Measurements from ENCODE around the gene POC1A. TPM values are rescaled to one million over a fixed set of nuclear protein-coding genes. Genes with fewer than 3 reads are reported as not detected.

POC1A gene
- total RNA-seq: under 1 TPM; 0.22 to 0.39 TPM
- 1.00 TPM for polyA plus RNA-seq (2013, experiment 1 of 2)
- 1.6 TPM for polyA plus RNA-seq (2013, experiment 2 of 2)
- 0 to 40.8 (median 2.0) reads per million in 172 experiments for total RNA-seq

DNA sequence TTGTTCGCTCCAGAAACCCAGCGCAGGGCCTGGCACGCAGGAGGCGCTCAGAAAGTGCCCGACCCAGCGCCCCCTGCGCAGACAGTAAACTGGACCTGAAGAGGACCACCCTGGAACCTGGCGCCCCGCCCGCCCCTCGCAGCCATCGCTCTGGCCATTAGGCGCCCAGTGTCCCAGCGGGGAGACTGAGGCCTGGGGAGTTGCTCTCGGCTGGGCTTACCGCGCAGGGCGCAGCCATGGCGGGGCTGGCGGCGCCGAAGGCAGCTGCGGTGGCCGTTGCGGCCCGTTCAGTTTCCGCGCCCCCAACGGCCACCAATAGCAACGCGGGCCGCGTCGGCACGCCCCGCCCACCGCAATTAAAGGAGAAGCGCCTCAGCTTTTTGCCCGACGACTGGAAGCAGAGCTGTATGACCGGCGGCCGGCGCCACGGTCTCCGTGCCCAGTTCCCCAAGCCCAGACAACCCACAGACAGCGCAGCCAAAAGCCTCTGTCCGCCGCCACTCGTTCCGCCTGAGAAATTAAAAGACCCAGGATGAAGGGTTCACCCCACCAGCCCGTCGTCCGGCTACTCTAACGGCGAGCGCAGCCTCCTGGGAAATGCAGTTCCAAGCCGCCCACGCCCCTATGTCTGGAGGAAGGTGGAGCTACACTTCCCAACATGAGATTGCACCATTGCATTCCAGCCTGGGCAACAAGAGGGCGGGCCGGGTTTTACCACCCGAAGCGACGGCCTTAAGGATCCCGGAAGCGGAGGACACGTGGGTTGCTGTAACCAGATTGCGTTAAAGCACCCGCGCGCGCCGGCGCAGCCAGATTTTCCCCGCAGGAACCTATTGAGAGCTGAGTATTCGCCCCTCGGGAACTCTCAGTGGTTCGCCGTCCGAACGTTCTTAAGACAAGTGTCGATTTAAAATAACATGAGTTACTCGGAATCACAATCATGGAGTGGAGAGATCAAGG is at the start of gene POC1A:
Gene POC1A, minus strand, starts transcription at position 289 of the 960 bp plus-strand sequence. Its CDS starts 51 bp downstream, at position 238.
- H3K27me3 Mint-ChIP-seq: no peaks in the 10 kb centered on the region
- Histone ChIP-seq H3K27me3 (ENCODE audit: control insufficient read depth in 1 of 2, insufficient read depth in 2 of 2, low read length in 2 of 2) (no peaks in the 10 kb centered on the region), H3K36me3 (ENCODE audit: insufficient read depth, low read length) (no peaks in the 10 kb centered on the region), H3K4me1 (ENCODE audit: insufficient read depth, low read length) (peaks cover 17% of the 10 kb centered on the region), H3K4me3 (ENCODE audit: low read length) (peak within 1 kb of the TSS; percentile 87), H3K27ac (ENCODE audit: low read depth in 1 of 2, low read length in 2 of 2) (peak within 1 kb of the TSS; percentile 73 to 74), H3K9me3 (ENCODE audit: control insufficient read depth in 1 of 2, insufficient read depth in 1 of 2, low read length in 2 of 2) (no peaks in the 10 kb centered on the region)
- ATAC-seq (ENCODE audit: poor library complexity) (peak; percentile 87), DNase-seq (peak; percentile 66 to 94 (median 78))
- no peaks in the 10 kb centered on the region for H3K36me3 Mint-ChIP-seq (ENCODE audit: low read depth)
- peaks cover 12% of the 10 kb centered on the region for H3K4me1 Mint-ChIP-seq (ENCODE audit: low read depth)
- peak within 1 kb of the TSS; percentile 99 for H3K4me3 Mint-ChIP-seq
- intact Hi-C loops (cut with DNase I, micrococcal nuclease): loop anchor here (1.0 to 10.0 kb wide), 5 partner anchors 42 to 1787 kb away; partner anchors contain the start of genes NISCH (in 1 of the 2) and RBM15B (in 1 of the 2)
- TF ChIP-seq, protein P1, sequence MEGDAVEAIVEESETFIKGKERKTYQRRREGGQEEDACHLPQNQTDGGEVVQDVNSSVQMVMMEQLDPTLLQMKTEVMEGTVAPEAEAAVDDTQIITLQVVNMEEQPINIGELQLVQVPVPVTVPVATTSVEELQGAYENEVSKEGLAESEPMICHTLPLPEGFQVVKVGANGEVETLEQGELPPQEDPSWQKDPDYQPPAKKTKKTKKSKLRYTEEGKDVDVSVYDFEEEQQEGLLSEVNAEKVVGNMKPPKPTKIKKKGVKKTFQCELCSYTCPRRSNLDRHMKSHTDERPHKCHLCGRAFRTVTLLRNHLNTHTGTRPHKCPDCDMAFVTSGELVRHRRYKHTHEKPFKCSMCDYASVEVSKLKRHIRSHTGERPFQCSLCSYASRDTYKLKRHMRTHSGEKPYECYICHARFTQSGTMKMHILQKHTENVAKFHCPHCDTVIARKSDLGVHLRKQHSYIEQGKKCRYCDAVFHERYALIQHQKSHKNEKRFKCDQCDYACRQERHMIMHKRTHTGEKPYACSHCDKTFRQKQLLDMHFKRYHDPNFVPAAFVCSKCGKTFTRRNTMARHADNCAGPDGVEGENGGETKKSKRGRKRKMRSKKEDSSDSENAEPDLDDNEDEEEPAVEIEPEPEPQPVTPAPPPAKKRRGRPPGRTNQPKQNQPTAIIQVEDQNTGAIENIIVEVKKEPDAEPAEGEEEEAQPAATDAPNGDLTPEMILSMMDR (IDR thresholded peaks at IDR 0.05): peak; percentile 9
- CTCF ChIA-PET: interaction anchor here (0.8 to 1.8 kb wide), 5 partner anchors 31 to 153 kb away, joined by 3 to 6 read pairs (median 3); partner anchors contain the start of gene DUSP7
- POLR2A ChIA-PET: interaction anchor here (0.9 to 1.6 kb wide), 10 partner anchors 43 to 770 kb away, joined by 3 to 34 read pairs (median 4); partner anchors contain the start of genes ALAS1, DUSP7, MANF and PCBP4
- peak within 1 kb of the TSS; percentile 96 for H3K27ac Mint-ChIP-seq
- H3K9me3 Mint-ChIP-seq: no peaks in the 10 kb centered on the region

DNA sequence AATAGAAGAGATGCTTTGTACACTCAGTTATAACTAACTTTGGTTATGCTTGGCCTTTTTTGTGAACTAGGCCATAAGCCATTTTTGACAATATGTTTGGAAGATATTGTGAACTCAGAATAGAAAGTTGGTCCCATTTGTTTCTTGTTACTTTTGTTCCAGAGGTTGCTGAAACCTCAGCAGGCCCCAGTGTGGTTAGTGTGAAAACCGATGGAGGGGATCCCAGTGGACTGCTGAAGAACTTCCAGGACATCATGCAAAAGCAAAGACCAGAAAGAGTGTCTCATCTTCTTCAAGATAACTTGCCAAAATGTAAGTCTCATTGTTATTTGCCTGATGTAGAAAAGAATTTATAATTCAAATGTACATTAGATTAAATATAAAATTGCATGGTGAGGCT is 49.5 kb upstream of the POC1A start:
- Mint-ChIP-seq H3K27me3 (no peaks in the 10 kb centered on the region), H3K4me3 (no peak overlapping the region), H3K4me1 (ENCODE audit: low read depth) (peaks cover 33% of the 10 kb centered on the region), H3K9me3 (no peaks in the 10 kb centered on the region), H3K36me3 (ENCODE audit: low read depth) (peaks cover 94% of the 10 kb centered on the region), H3K27ac (no peak overlapping the region)
- no peaks in the 10 kb centered on the region for H3K9me3 ChIP-seq (ENCODE audit: control insufficient read depth in 1 of 2, insufficient read depth in 1 of 2, low read length in 2 of 2)
- intact Hi-C loops (cut with DNase I, micrococcal nuclease): no loop called here
- H3K4me1 ChIP-seq (ENCODE audit: insufficient read depth, low read length): peaks cover 26% of the 10 kb centered on the region
- ChIA-PET CTCF (no interaction called here), POLR2A (no interaction called here)
- no peaks in the 10 kb centered on the region for H3K27me3 ChIP-seq (ENCODE audit: control insufficient read depth in 1 of 2, insufficient read depth in 2 of 2, low read length in 2 of 2)
- DNase-seq: no peak
- peaks cover 69% of the 10 kb centered on the region for H3K36me3 ChIP-seq (ENCODE audit: insufficient read depth, low read length)
- TF ChIP-seq, protein P1 (IDR thresholded peaks at IDR 0.05): no peak
- ATAC-seq (ENCODE audit: poor library complexity): no peak
- H3K27ac ChIP-seq (ENCODE audit: low read depth in 1 of 2, low read length in 2 of 2): no peak overlapping the region
- H3K4me3 ChIP-seq (ENCODE audit: low read length): no peak overlapping the region

GRCh38 chr3:52202384-52203077 is 48.3 kb upstream of the POC1A start:
- Histone ChIP-seq H3K4me1 (ENCODE audit: insufficient read depth, low read length) (peaks cover 36% of the 10 kb centered on the region), H3K36me3 (ENCODE audit: insufficient read depth, low read length) (peaks cover 57% of the 10 kb centered on the region), H3K27ac (ENCODE audit: low read depth in 1 of 2, low read length in 2 of 2) (no peak overlapping the region), H3K4me3 (ENCODE audit: low read length) (no peak overlapping the region), H3K27me3 (ENCODE audit: control insufficient read depth in 1 of 2, insufficient read depth in 2 of 2, low read length in 2 of 2) (no peaks in the 10 kb centered on the region), H3K9me3 (ENCODE audit: control insufficient read depth in 1 of 2, insufficient read depth in 1 of 2, low read length in 2 of 2) (no peaks in the 10 kb centered on the region)
- Mint-ChIP-seq H3K27me3 (no peaks in the 10 kb centered on the region), H3K4me3 (no peak overlapping the region), H3K9me3 (no peaks in the 10 kb centered on the region), H3K27ac (no peak overlapping the region), H3K36me3 (ENCODE audit: low read depth) (peaks cover 88% of the 10 kb centered on the region), H3K4me1 (ENCODE audit: low read depth) (peaks cover 42% of the 10 kb centered on the region)
- CTCF ChIA-PET: interaction anchor here (0.7 kb wide), 1 partner anchor 18 kb away, joined by 3 read pairs; no protein-coding TSS in a partner anchor
- TF ChIP-seq, protein P1 (IDR thresholded peaks at IDR 0.05): no peak
- no peak for ATAC-seq (ENCODE audit: poor library complexity)
- POLR2A ChIA-PET: interaction anchor here (0.7 to 1.6 kb wide), 3 partner anchors 15 to 20 kb away, joined by 3 to 4 read pairs (median 3); no protein-coding TSS in a partner anchor
- intact Hi-C loops (cut with DNase I, micrococcal nuclease): no loop called here
- peak in 2 of 14 experiments; percentile 49 to 51 for DNase-seq

Data from CD4-positive, alpha-beta T cell (primary cell).